22Rv1 (cell line): Measurements from ENCODE around the gene GALNS.

ENCODE experiments used
- ZFX ChIP-seq: fragments of 450-650 bp; IDR thresholded peaks from 2 replicates; pipeline ENCODE4 v1.6.1; 2017; ENCODE audit warnings: antibody characterized with exemption, borderline replicate concordance
- TF ChIP-seq, protein P1 (sequence below): fragments of 450-650 bp; IDR thresholded peaks from 2 replicates; pipeline ENCODE4 v1.5.1; 2017; ENCODE audit warnings: mild to moderate bottlenecking

DNA sequence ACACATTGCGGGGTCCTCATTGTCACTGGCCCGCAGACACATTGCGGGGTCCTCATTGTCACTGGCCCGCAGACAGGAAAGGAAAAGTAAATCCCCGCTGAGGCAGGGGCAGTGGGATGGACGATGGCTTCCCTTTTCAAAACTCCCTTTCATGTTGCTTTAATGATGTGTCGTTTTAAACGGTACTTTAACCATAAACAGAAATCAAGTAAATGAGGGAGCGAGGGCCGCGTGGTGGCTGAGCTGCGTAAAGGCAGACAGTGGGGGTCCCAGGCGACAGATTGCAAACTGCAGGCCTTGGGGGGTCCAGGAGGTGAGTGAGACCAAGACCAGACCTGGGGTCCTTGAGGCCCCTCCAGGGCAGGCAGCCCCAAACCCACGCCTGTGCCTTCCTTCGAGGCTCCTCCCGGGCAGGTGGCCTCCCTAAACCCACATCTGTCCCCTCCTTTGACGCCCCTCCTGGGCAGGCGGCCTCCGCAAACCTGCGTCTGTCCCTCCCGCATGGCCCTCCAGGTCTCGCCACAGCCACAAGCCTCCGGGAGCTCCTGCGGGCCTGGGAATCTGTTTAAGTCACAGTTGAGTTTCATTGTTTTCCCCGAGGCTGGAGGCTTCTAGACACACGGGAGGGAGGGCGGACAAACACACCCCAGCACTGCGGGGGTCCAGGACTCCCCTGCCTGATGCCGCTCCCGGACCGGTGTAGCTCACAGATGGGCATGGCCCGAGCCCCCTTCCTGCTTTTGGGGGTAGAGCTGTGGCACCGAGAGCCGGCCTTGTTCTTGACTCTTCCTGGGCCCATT, 79.1 kb downstream of the GALNS start:
- TF ChIP-seq, protein P1, sequence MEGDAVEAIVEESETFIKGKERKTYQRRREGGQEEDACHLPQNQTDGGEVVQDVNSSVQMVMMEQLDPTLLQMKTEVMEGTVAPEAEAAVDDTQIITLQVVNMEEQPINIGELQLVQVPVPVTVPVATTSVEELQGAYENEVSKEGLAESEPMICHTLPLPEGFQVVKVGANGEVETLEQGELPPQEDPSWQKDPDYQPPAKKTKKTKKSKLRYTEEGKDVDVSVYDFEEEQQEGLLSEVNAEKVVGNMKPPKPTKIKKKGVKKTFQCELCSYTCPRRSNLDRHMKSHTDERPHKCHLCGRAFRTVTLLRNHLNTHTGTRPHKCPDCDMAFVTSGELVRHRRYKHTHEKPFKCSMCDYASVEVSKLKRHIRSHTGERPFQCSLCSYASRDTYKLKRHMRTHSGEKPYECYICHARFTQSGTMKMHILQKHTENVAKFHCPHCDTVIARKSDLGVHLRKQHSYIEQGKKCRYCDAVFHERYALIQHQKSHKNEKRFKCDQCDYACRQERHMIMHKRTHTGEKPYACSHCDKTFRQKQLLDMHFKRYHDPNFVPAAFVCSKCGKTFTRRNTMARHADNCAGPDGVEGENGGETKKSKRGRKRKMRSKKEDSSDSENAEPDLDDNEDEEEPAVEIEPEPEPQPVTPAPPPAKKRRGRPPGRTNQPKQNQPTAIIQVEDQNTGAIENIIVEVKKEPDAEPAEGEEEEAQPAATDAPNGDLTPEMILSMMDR: no peak
- TF ChIP-seq ZFX: no peak
